ENCODE results near the gene TOR2A. TPM values are rescaled to one million over a fixed set of nuclear protein-coding genes. Genes with fewer than 3 reads are reported as not detected.

Gene TOR2A
- total and polyA plus RNA-seq, 2 experiments from 2014 or later = 20.6 to 22.8 TPM

GRCh38 chr9:127698985-127699670, 36.0 kb downstream of the TOR2A start:
- Histone ChIP-seq H3K27ac (peak overlapping the region; percentile 17), H3K27me3 (no peaks in the 10 kb centered on the region), H3K4me1 (ENCODE audit: low read depth) (no peaks in the 10 kb centered on the region), H3K4me3 (peak overlapping the region; percentile 6), H3K9me3 (ENCODE audit: low read depth) (no peaks in the 10 kb centered on the region), H3K36me3 (no peaks in the 10 kb centered on the region)
- no peak for TF ChIP-seq CTCF (IDR thresholded peaks at IDR 0.05; ENCODE audit: low read depth, low read length)
- peak; percentile 95 to 99 for DNase-seq (ENCODE audit: low read depth in 1 of 2, low spot score in 1 of 2)

- TF ChIP-seq CTCF (IDR thresholded peaks at IDR 0.05; ENCODE audit: low read depth, low read length) = no peak
- Histone ChIP-seq H3K4me1 (ENCODE audit: low read depth) (no peaks in the 10 kb centered on the region), H3K9me3 (ENCODE audit: low read depth) (no peaks in the 10 kb centered on the region), H3K4me3 (no peak overlapping the region), H3K36me3 (no peaks in the 10 kb centered on the region), H3K27ac (no peak overlapping the region), H3K27me3 (no peaks in the 10 kb centered on the region)
- no peak for DNase-seq (ENCODE audit: low read depth in 1 of 2, low spot score in 1 of 2)
Measured at GRCh38 chr9:127698386-127698785, 36.7 kb downstream of the TOR2A start.

- no peaks in the 10 kb centered on the region for H3K4me1 ChIP-seq (ENCODE audit: low read depth)
- no peaks in the 10 kb centered on the region for H3K9me3 ChIP-seq (ENCODE audit: low read depth)
- no peak overlapping the region for H3K4me3 ChIP-seq
- H3K36me3 ChIP-seq = no peaks in the 10 kb centered on the region
- no peak overlapping the region for H3K27ac ChIP-seq
- H3K27me3 ChIP-seq = no peaks in the 10 kb centered on the region
- DNase-seq (ENCODE audit: low read depth in 1 of 2, low spot score in 1 of 2) = no peak
- TF ChIP-seq CTCF (IDR thresholded peaks at IDR 0.05; ENCODE audit: low read depth, low read length) = no peak
Measured at GRCh38 chr9:127697575-127697974, 37.5 kb downstream of the TOR2A start.

GRCh38 chr9:127694890-127695720, 40.0 kb downstream of the TOR2A start:
- Histone ChIP-seq H3K27me3 (no peaks in the 10 kb centered on the region), H3K4me3 (no peak overlapping the region), H3K9me3 (ENCODE audit: low read depth) (no peaks in the 10 kb centered on the region), H3K27ac (no peak overlapping the region), H3K4me1 (ENCODE audit: low read depth) (no peaks in the 10 kb centered on the region), H3K36me3 (peaks cover 4% of the 10 kb centered on the region)
- no peak for TF ChIP-seq CTCF (IDR thresholded peaks at IDR 0.05; ENCODE audit: low read depth, low read length)
- DNase-seq (ENCODE audit: low read depth in 1 of 2, low spot score in 1 of 2) = no peak

- Histone ChIP-seq H3K4me1 (ENCODE audit: low read depth) (no peaks in the 10 kb centered on the region), H3K36me3 (peaks cover 4% of the 10 kb centered on the region), H3K27ac (no peak overlapping the region), H3K4me3 (no peak overlapping the region), H3K9me3 (ENCODE audit: low read depth) (no peaks in the 10 kb centered on the region), H3K27me3 (no peaks in the 10 kb centered on the region)
- DNase-seq (ENCODE audit: low read depth in 1 of 2, low spot score in 1 of 2) = no peak
- TF ChIP-seq CTCF (IDR thresholded peaks at IDR 0.05; ENCODE audit: low read depth, low read length) = no peak
Measured at GRCh38 chr9:127693697-127694096, 41.4 kb downstream of the TOR2A start.

Data from cardiac muscle cell (in vitro differentiated cells and primary cell).